22Rv1 (cell line): ENCODE data around the gene TNFSF4.

Experiments
- H3K27ac ChIP-seq: fragments of 450-650 bp; 2 replicates; pipeline ENCODE4 v1.5.1; 2017
- CTCF ChIP-seq: fragments of 450-650 bp; IDR thresholded peaks from 2 replicates; pipeline ENCODE4 v1.5.1; 2017; ENCODE audit warnings: mild to moderate bottlenecking
- ZFX ChIP-seq: fragments of 450-650 bp; IDR thresholded peaks from 2 replicates; pipeline ENCODE4 v1.6.1; 2017; ENCODE audit warnings: antibody characterized with exemption, borderline replicate concordance

The TNFSF4 gene

GRCh38 chr1:173208868-173209267, 1.7 kb upstream of the TNFSF4 start:
- H3K27ac ChIP-seq = no peak overlapping the region

GRCh38 chr1:173208146-173208545, 1.0 kb upstream of the TNFSF4 start:
- TF ChIP-seq CTCF (no peak), ZFX (no peak)
- H3K27ac ChIP-seq = no peak overlapping the region

More at GRCh38 chr1:173208868-173209267, 1.7 kb upstream of the TNFSF4 start:
- no peak for TF ChIP-seq CTCF
- no peak for TF ChIP-seq ZFX

GRCh38 chr1:173205146-173206051, 1.7 kb downstream of the TNFSF4 start:
- TF ChIP-seq CTCF (no peak), ZFX (no peak)
- H3K27ac ChIP-seq = no peak overlapping the region

- TF ChIP-seq CTCF (no peak), ZFX (no peak)
- no peak overlapping the region for H3K27ac ChIP-seq
These were observed 2.4 kb downstream of the TNFSF4 start for GRCh38 chr1:173204693-173205092.

- H3K27ac ChIP-seq = no peak overlapping the region
- TF ChIP-seq CTCF (peak; percentile 79), ZFX (no peak)
These were observed 4.5 kb downstream of the TNFSF4 start for GRCh38 chr1:173202424-173203145.

- no peak overlapping the region for H3K27ac ChIP-seq
- TF ChIP-seq ZFX (no peak), CTCF (no peak)
These were observed 5.2 kb downstream of the TNFSF4 start for GRCh38 chr1:173201969-173202368.
